ENCODE measurements around the gene MAN1A1. TPM values are rescaled to one million over a fixed set of nuclear protein-coding genes. Genes with fewer than 3 reads are reported as not detected.
"Not testable (repeated sequence)": the region's sequence is repeated elsewhere in the genome, so short reads cannot be mapped to it uniquely, and the experiment has no call there.

Gene MAN1A1
- total and polyA plus RNA-seq, 4 donors = 68.2 to 209 (median 148) TPM

DNA sequence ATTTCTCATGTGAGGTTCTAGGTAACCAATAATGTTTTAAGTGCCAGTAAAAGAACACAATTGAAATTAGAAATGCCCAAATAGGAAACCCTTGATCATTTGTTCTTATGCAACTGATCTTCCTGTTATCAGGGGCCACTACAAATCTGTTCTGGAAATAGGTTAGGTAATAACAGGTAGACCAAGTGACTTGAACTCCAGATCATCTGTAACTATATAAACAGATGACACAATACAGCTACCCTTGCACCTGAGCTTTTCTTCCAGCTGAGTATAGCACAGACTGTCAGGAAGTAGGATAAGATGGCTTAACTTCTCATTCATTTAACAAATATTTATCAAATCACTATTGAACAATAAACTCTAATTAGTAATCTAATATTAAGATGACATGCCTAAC, 52.5 kb downstream of the MAN1A1 start (continued):
- TF ChIP-seq, protein P1, sequence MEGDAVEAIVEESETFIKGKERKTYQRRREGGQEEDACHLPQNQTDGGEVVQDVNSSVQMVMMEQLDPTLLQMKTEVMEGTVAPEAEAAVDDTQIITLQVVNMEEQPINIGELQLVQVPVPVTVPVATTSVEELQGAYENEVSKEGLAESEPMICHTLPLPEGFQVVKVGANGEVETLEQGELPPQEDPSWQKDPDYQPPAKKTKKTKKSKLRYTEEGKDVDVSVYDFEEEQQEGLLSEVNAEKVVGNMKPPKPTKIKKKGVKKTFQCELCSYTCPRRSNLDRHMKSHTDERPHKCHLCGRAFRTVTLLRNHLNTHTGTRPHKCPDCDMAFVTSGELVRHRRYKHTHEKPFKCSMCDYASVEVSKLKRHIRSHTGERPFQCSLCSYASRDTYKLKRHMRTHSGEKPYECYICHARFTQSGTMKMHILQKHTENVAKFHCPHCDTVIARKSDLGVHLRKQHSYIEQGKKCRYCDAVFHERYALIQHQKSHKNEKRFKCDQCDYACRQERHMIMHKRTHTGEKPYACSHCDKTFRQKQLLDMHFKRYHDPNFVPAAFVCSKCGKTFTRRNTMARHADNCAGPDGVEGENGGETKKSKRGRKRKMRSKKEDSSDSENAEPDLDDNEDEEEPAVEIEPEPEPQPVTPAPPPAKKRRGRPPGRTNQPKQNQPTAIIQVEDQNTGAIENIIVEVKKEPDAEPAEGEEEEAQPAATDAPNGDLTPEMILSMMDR (IDR thresholded peaks at IDR 0.05; ENCODE audit: low read depth, low read length, missing input control) = no peak

DNA sequence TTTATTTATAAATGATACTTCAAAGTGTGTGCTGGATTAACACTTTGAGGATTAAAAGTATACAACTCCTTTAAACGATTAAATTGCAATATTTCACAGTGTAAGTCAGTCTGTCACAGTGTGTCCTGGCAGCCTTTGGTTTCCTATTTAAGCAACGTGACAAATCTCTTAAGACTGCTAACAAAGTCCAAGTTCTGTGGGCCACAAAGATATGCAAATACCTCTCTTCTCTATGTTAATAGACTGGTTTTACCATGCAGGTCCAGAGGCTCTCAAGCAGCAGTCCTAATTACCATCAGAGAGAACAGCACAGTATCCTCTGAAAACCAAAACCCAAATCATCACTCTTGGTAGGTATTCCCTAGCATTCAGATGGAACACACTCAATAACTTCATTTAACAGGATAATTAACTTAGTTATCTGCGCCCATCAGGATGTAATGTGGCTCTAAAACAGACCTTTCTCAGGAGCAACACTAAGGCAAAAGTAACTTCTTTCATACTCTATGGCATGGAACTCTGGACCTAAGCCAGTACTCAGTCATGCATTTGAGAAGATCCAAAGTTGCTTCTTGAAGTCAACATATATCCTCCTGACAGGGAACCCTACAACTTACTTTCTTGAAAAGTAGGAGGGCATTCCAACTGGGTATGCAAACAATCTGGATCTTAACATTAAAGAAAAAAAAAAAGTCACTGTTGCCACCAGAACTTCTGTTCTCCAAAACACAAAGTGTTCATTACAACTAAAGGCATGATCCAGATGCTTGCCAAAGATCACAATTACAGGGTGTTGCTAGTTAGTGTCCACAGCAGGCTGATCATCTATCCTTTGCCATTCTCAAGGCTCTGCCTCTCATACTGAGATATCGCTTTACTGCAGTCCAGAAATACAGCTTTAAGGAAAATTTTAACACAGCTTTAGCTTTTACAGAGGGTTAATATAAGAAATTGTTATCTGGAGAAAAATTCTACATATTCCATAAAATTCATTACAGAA, 53.2 kb downstream of the MAN1A1 start:
- Histone ChIP-seq H3K36me3 (ENCODE audit: control insufficient read depth in 4 of 4, insufficient read depth in 3 of 4, low read depth in 1 of 4, low read length in 3 of 4) (peaks cover 4 to 12% (median 8%) of the 10 kb centered on the region in 4 donors), H3K9ac (ENCODE audit: low read depth in 1 of 2, low read length in 2 of 2) (no peak overlapping the region), H3K4me1 (ENCODE audit: control insufficient read depth in 4 of 4, insufficient read depth in 4 of 4, low read length in 3 of 4) (peaks cover 8 to 24% (median 14%) of the 10 kb centered on the region in 4 donors), H3K4me3 (ENCODE audit: low read depth in 1 of 3, low read length in 3 of 3) (no peak overlapping the region), H3K9me3 (ENCODE audit: control insufficient read depth in 4 of 4, low read length in 3 of 4) (no peaks in the 10 kb centered on the region), H3K27me3 (ENCODE audit: control insufficient read depth in 4 of 4, insufficient read depth in 4 of 4, low read length in 3 of 4) (no peaks in the 10 kb centered on the region), H3K27ac (ENCODE audit: low read depth in 1 of 2, low read length in 2 of 2) (peak overlapping the region in 1 of 2 donors; percentile 25)
- no peak for DNase-seq (ENCODE audit: low spot score)
- TF ChIP-seq, protein P2, sequence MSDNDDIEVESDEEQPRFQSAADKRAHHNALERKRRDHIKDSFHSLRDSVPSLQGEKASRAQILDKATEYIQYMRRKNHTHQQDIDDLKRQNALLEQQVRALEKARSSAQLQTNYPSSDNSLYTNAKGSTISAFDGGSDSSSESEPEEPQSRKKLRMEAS (IDR thresholded peaks at IDR 0.05) = no peak
- TF ChIP-seq, protein P1 (IDR thresholded peaks at IDR 0.05; ENCODE audit: low read depth, low read length, missing input control) = no peak
- no peak for TF ChIP-seq NR2F2 (IDR thresholded peaks at IDR 0.05)
- no peak for TF ChIP-seq JUND (IDR thresholded peaks at IDR 0.05)
- 64% methylated on average over 4 of the region's 4 CpGs for WGBS

DNA sequence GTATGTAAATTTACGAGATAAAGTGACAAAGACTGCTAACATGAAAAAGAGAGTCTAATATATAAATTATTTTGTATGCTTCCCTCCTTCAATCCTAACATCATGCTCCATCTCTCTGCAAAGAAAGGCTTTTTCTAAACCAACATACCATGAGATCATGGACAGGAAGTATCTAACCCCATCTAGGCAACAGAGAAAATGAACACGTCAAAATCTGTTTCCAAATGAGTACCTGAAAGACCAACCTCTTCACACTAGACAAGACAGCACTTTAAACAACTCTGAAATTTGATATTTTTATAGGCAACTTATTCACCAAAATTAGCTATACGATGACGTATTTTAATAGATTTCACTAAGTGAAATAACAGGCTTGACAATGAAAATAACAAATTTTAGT, 54.6 kb downstream of the MAN1A1 start:
- no peak for TF ChIP-seq NR2F2 (IDR thresholded peaks at IDR 0.05)
- TF ChIP-seq, protein P1 (IDR thresholded peaks at IDR 0.05; ENCODE audit: low read depth, low read length, missing input control) = no peak
- TF ChIP-seq HNF4G (IDR thresholded peaks at IDR 0.05) = no peak
- no peak for TF ChIP-seq SP1 (IDR thresholded peaks at IDR 0.05)
- no peak for TF ChIP-seq TAF1 (conservative IDR thresholded peaks at IDR 0.05)
- TF ChIP-seq RXRA (IDR thresholded peaks at IDR 0.05) = no peak
- TF ChIP-seq, protein P3, sequence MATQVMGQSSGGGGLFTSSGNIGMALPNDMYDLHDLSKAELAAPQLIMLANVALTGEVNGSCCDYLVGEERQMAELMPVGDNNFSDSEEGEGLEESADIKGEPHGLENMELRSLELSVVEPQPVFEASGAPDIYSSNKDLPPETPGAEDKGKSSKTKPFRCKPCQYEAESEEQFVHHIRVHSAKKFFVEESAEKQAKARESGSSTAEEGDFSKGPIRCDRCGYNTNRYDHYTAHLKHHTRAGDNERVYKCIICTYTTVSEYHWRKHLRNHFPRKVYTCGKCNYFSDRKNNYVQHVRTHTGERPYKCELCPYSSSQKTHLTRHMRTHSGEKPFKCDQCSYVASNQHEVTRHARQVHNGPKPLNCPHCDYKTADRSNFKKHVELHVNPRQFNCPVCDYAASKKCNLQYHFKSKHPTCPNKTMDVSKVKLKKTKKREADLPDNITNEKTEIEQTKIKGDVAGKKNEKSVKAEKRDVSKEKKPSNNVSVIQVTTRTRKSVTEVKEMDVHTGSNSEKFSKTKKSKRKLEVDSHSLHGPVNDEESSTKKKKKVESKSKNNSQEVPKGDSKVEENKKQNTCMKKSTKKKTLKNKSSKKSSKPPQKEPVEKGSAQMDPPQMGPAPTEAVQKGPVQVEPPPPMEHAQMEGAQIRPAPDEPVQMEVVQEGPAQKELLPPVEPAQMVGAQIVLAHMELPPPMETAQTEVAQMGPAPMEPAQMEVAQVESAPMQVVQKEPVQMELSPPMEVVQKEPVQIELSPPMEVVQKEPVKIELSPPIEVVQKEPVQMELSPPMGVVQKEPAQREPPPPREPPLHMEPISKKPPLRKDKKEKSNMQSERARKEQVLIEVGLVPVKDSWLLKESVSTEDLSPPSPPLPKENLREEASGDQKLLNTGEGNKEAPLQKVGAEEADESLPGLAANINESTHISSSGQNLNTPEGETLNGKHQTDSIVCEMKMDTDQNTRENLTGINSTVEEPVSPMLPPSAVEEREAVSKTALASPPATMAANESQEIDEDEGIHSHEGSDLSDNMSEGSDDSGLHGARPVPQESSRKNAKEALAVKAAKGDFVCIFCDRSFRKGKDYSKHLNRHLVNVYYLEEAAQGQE (IDR thresholded peaks at IDR 0.05) = no peak
- no peak for TF ChIP-seq FOXA1 (IDR thresholded peaks at IDR 0.05)
- no peak for TF ChIP-seq GABPA (IDR thresholded peaks at IDR 0.05 in 1 of 2, conservative IDR thresholded peaks at IDR 0.05 in 1 of 2)
- no peak for TF ChIP-seq HNF4A (conservative IDR thresholded peaks at IDR 0.05)
- no peak for TF ChIP-seq YY1 (IDR thresholded peaks at IDR 0.05)
- no peak for TF ChIP-seq FOXA2 (IDR thresholded peaks at IDR 0.05)
- TF ChIP-seq JUND (IDR thresholded peaks at IDR 0.05) = no peak
- peaks cover 0 to 9% (median 3%) of the 10 kb centered on the region in 4 donors for H3K36me3 ChIP-seq (ENCODE audit: control insufficient read depth in 4 of 4, insufficient read depth in 3 of 4, low read depth in 1 of 4, low read length in 3 of 4)
- DNase-seq (ENCODE audit: low spot score) = no peak
- H3K9me3 ChIP-seq (ENCODE audit: control insufficient read depth in 4 of 4, low read length in 3 of 4) = no peaks in the 10 kb centered on the region
- H3K4me1 ChIP-seq (ENCODE audit: control insufficient read depth in 4 of 4, insufficient read depth in 4 of 4, low read length in 3 of 4) = peaks cover 8 to 24% (median 14%) of the 10 kb centered on the region in 4 donors
- H3K27me3 ChIP-seq (ENCODE audit: control insufficient read depth in 4 of 4, insufficient read depth in 4 of 4, low read length in 3 of 4) = no peaks in the 10 kb centered on the region
- no peak overlapping the region for H3K27ac ChIP-seq (ENCODE audit: low read depth in 1 of 2, low read length in 2 of 2)
- H3K4me3 ChIP-seq (ENCODE audit: low read depth in 1 of 3, low read length in 3 of 3) = no peak overlapping the region
- H3K9ac ChIP-seq (ENCODE audit: low read depth in 1 of 2, low read length in 2 of 2) = no peak overlapping the region
- 85% methylated on average over 4 of the region's 4 CpGs for WGBS

DNA sequence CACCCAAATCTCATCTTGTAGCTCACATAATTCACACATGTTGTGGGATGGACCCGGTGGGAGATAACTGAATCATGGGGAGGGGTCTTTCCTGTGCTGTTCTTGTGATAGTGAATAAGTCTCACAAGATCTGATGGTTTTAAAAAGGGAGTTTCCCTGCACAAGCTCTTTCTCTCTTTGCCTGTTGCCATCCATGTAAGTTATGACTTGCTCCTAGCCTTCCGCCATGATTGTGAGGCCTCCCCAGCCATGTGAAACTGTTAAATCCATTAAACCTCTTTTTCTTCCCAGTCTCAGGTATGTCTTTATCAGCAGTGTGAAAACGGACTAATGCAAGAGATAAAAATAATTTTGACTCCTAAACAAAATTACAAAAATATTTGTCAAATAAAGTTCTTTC, 58.5 kb downstream of the MAN1A1 start:
- not testable (repeated sequence) for H3K27ac ChIP-seq (ENCODE audit: low read depth in 1 of 2, low read length in 2 of 2)

More for the DNA sequence above, 58.5 kb downstream of the MAN1A1 start:
- not testable (repeated sequence) for H3K4me3 ChIP-seq (ENCODE audit: low read depth in 1 of 3, low read length in 3 of 3); H3K9me3 ChIP-seq (ENCODE audit: control insufficient read depth in 4 of 4, low read length in 3 of 4); H3K27me3 ChIP-seq (ENCODE audit: control insufficient read depth in 4 of 4, insufficient read depth in 4 of 4, low read length in 3 of 4); H3K4me1 ChIP-seq (ENCODE audit: control insufficient read depth in 4 of 4, insufficient read depth in 4 of 4, low read length in 3 of 4); H3K9ac ChIP-seq (ENCODE audit: low read depth in 1 of 2, low read length in 2 of 2); DNase-seq (ENCODE audit: low spot score)
- 96% methylated on average over 3 of the region's 3 CpGs for WGBS
- H3K36me3 ChIP-seq (ENCODE audit: control insufficient read depth in 4 of 4, insufficient read depth in 3 of 4, low read depth in 1 of 4, low read length in 3 of 4) = peaks cover 0 to 12% (median 4%) of the 10 kb centered on the region in 4 donors

Measured in liver (tissue), 9 donors.